DOHH2 (cell line): ENCODE results near the gene ARMC8.

Source experiments
- H3F3A ChIP-seq: fragments of 200-600 bp; sonication (generic), shearing (Covaris generic); 2 replicates; pipeline ENCODE4 v1.6.0; 2016; ENCODE audit warnings: antibody characterized with exemption, mild to moderate bottlenecking; ENCODE audit not compliant: control insufficient read depth, insufficient read depth
- H3K27ac ChIP-seq: fragments of 200-600 bp; sonication (generic); 2 replicates; pipeline ENCODE4 v1.5.1; 2014; ENCODE audit warnings: low read depth, mild to moderate bottlenecking, low read length, moderate library complexity
- H3K27me3 ChIP-seq: fragments of 200-600 bp; sonication (generic); 2 replicates; pipeline ENCODE4 v1.6.1; 2014; ENCODE audit warnings: mild to moderate bottlenecking, low read length, mixed read lengths; ENCODE audit not compliant: control insufficient read depth
- H3K36me3 ChIP-seq: fragments of 200-600 bp; sonication (generic); 2 replicates; pipeline ENCODE4 v1.6.1; 2014; ENCODE audit warnings: mild to moderate bottlenecking, low read length, moderate library complexity, mixed read lengths; ENCODE audit not compliant: control insufficient read depth
- H3K4me1 ChIP-seq: fragments of 200-600 bp; sonication (generic); 2 replicates; pipeline ENCODE4 v1.6.1; 2014; ENCODE audit warnings: mild to moderate bottlenecking, low read length, mixed read lengths; ENCODE audit not compliant: control insufficient read depth
- H3K4me2 ChIP-seq: fragments of 200-600 bp; sonication (generic); 2 replicates; pipeline ENCODE4 v1.6.0; 2014; ENCODE audit warnings: mild to moderate bottlenecking, low read length, moderate library complexity
- H3K4me3 ChIP-seq: fragments of 200-600 bp; sonication (generic); 2 replicates; pipeline ENCODE4 v1.5.1; 2014; ENCODE audit warnings: mild to moderate bottlenecking, low read length, mixed read lengths
- H3K79me2 ChIP-seq: fragments of 200-600 bp; sonication (generic); 2 replicates; pipeline ENCODE4 v1.6.1; 2014; ENCODE audit warnings: mild to moderate bottlenecking, low read length, mixed read lengths; ENCODE audit not compliant: control insufficient read depth
- H3K9me2 ChIP-seq: fragments of 200-600 bp; sonication (generic); replicated peaks from 2 replicates; pipeline ENCODE4 v1.6.1; 2014; ENCODE audit warnings: mild to moderate bottlenecking, low read length, mixed read lengths; ENCODE audit not compliant: control insufficient read depth
- H3K9me3 ChIP-seq: fragments of 200-600 bp; sonication (generic); 2 replicates; pipeline ENCODE4 v1.6.1; 2014; ENCODE audit warnings: antibody characterized with exemption, low read length, mixed read lengths; ENCODE audit not compliant: control insufficient read depth, insufficient read depth
- H4K20me1 ChIP-seq: fragments of 200-600 bp; sonication (generic); 2 replicates; pipeline ENCODE4 v1.6.0; 2014; ENCODE audit warnings: low read depth, mild to moderate bottlenecking, antibody characterized with exemption, low read length, moderate library complexity; ENCODE audit not compliant: control insufficient read depth, insufficient read depth
- EZH2phosphoT487 ChIP-seq: fragments of 200-600 bp; sonication (generic); IDR thresholded peaks from 2 replicates; pipeline ENCODE4 v1.6.1; 2017; ENCODE audit warnings: borderline replicate concordance, mild to moderate bottlenecking, antibody characterized with exemption, low read length, moderate library complexity, mixed read lengths
- TF ChIP-seq, protein P1 (sequence below): fragments of 200-600 bp; sonication (generic); IDR thresholded peaks from one replicate; pipeline ENCODE4 v1.5.1; 2014; ENCODE audit warnings: antibody characterized with exemption, mild to moderate bottlenecking, low read depth, low read length; ENCODE audit not compliant: poor library complexity, severe bottlenecking

ARMC8 gene

DNA sequence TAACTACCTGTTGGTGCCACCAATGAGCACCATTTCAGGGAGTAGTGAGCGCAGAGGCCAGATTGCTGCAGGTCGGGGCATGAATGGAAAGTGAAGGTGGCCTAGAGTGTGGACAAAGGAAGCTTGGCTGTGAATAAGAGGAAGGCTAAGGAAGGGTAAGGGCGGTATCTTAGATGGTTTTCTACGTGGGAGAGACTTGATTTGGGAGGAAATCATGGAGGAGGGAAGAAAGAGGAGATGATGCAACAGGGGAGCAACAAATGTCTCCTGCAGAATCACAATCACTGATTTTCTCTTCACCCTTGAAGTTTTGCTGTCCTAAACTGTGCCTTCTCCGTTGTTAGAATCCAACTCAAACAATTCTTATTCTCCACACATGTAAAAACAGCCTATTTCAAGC lies 120.8 kb downstream of the ARMC8 start:
- H3K4me3 ChIP-seq = no peak overlapping the region
- H3K27me3 ChIP-seq = peaks cover 12% of the 10 kb centered on the region; the same call in 1 of the 2 replicates
- H4K20me1 ChIP-seq = no peaks in the 10 kb centered on the region
- H3F3A ChIP-seq = no peaks in the 10 kb centered on the region
- TF ChIP-seq, protein P1, sequence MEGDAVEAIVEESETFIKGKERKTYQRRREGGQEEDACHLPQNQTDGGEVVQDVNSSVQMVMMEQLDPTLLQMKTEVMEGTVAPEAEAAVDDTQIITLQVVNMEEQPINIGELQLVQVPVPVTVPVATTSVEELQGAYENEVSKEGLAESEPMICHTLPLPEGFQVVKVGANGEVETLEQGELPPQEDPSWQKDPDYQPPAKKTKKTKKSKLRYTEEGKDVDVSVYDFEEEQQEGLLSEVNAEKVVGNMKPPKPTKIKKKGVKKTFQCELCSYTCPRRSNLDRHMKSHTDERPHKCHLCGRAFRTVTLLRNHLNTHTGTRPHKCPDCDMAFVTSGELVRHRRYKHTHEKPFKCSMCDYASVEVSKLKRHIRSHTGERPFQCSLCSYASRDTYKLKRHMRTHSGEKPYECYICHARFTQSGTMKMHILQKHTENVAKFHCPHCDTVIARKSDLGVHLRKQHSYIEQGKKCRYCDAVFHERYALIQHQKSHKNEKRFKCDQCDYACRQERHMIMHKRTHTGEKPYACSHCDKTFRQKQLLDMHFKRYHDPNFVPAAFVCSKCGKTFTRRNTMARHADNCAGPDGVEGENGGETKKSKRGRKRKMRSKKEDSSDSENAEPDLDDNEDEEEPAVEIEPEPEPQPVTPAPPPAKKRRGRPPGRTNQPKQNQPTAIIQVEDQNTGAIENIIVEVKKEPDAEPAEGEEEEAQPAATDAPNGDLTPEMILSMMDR = no peak
- no peak for TF ChIP-seq EZH2phosphoT487
- no peak overlapping the region for H3K27ac ChIP-seq
- no peaks in the 10 kb centered on the region for H3K9me2 ChIP-seq
- peaks cover 8% of the 10 kb centered on the region for H3K9me3 ChIP-seq
- H3K36me3 ChIP-seq = no peaks in the 10 kb centered on the region
- no peaks in the 10 kb centered on the region for H3K4me1 ChIP-seq
- H3K4me2 ChIP-seq = no peak overlapping the region
- H3K79me2 ChIP-seq = no peaks in the 10 kb centered on the region

DNA sequence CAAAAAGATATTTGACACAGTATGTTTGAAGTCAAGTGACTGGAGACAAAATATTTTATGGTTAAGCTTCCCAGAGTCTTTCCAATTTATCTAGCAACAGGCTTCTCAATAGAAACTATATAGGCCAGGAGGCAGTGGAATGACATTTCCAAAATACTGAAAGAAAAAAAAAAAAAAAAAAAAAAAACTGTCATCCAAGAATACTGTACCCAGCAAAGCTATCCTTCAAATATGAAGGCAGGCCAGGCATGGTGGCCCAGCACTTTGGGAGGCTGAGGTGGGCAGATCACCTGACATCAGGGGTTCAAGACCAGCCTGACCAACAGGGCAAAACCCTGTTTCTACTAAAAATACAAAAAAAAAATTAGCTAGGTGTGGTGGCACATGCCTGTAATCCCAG lies 121.7 kb downstream of the ARMC8 start:
- Histone ChIP-seq H3K9me2 (no peaks in the 10 kb centered on the region), H3K4me1 (no peaks in the 10 kb centered on the region), H3K36me3 (no peaks in the 10 kb centered on the region), H3K4me3 (no peak overlapping the region), H3F3A (no peaks in the 10 kb centered on the region), H3K27ac (no peak overlapping the region), H3K79me2 (no peaks in the 10 kb centered on the region), H4K20me1 (no peaks in the 10 kb centered on the region), H3K27me3 (peaks cover 12% of the 10 kb centered on the region; the same call in 1 of the 2 replicates), H3K4me2 (no peak overlapping the region), H3K9me3 (peaks cover 8% of the 10 kb centered on the region)
- TF ChIP-seq, protein P1 = no peak

DNA sequence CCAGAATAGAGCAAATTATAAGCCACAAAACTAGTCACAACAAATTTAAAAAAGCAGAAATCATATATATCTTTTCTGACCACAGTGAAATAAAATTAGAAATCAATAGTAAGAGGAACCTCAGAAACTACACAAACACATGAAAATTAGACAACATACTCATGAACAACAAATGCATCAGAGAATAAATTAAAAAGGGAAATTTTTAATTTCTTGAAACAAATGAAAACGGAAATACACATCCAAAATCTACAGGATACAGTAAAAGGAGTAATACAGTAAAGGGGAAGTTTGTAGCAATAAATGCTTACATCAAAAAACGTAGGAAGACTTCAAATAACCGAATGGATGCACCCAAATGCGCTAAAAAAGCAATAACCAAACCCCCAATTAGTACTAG lies 123.4 kb downstream of the ARMC8 start:
- peaks cover 8% of the 10 kb centered on the region for H3K9me3 ChIP-seq
- H3K4me3 ChIP-seq = no peak overlapping the region
- no peak for TF ChIP-seq EZH2phosphoT487
- TF ChIP-seq, protein P1 = no peak
- no peaks in the 10 kb centered on the region for H4K20me1 ChIP-seq
- H3K4me1 ChIP-seq = no peaks in the 10 kb centered on the region
- no peaks in the 10 kb centered on the region for H3F3A ChIP-seq
- no peaks in the 10 kb centered on the region for H3K79me2 ChIP-seq
- no peak overlapping the region for H3K27ac ChIP-seq
- H3K4me2 ChIP-seq = no peak overlapping the region
- no peaks in the 10 kb centered on the region for H3K9me2 ChIP-seq
- no peaks in the 10 kb centered on the region for H3K36me3 ChIP-seq
- H3K27me3 ChIP-seq = peaks cover 12% of the 10 kb centered on the region; the same call in 1 of the 2 replicates

DNA sequence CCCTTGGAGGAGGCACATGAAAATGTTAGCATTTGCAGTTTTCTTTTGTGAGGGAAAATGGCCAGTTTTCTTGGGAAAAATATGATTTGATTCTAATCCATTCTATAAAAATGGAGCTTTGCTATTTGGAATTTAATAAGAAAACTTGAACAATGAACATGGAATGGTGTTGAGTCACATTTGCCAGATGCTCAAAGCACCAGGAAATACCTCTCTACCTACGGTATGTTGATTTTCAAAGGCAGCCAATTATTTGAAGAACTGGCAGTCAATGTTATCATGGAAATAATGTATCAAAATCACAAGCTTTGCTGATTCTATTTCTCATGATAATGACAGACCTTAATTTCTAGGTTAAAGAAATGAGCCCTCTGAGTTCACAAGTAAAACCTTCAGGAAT lies 127.7 kb downstream of the ARMC8 start:
- no peaks in the 10 kb centered on the region; the same call in 1 of the 2 replicates for H3K9me3 ChIP-seq
- no peaks in the 10 kb centered on the region for H3K79me2 ChIP-seq
- H3F3A ChIP-seq = no peaks in the 10 kb centered on the region
- no peak overlapping the region for H3K27ac ChIP-seq
- TF ChIP-seq, protein P1 = no peak
- TF ChIP-seq EZH2phosphoT487 = no peak
- H3K36me3 ChIP-seq = no peaks in the 10 kb centered on the region
- no peak overlapping the region for H3K4me2 ChIP-seq
- no peaks in the 10 kb centered on the region for H3K4me1 ChIP-seq
- no peaks in the 10 kb centered on the region for H3K9me2 ChIP-seq
- no peak overlapping the region for H3K4me3 ChIP-seq
- H4K20me1 ChIP-seq = no peaks in the 10 kb centered on the region
- peaks cover 12% of the 10 kb centered on the region; the same call in 1 of the 2 replicates for H3K27me3 ChIP-seq
